Osteoblast (primary cell): Measurements from ENCODE around the gene CHCHD4. TPM values are rescaled to one million over a fixed set of nuclear protein-coding genes. Genes with fewer than 3 reads are reported as not detected.

Experiments used
- DNase-seq: peaks from one replicate; pipeline ENCODE4 v3.0.0; 2011; ENCODE audit warnings: low spot score, mixed read lengths; ENCODE audit not compliant: insufficient read length; ENCODE audit errors: missing footprints
- H2AFZ ChIP-seq: 2 replicates; pipeline ENCODE4 v1.6.0; 2011; ENCODE audit warnings: mild to moderate bottlenecking, low read length
- H3K27ac ChIP-seq: 2 replicates; pipeline ENCODE4 v1.5.1; 2011; ENCODE audit warnings: mild to moderate bottlenecking, low read depth, low read length, moderate library complexity
- H3K27me3 ChIP-seq: 2 replicates; pipeline ENCODE4 v1.6.0; 2012; ENCODE audit warnings: mild to moderate bottlenecking, control low read depth, inconsistent platforms, low read length, moderate library complexity; ENCODE audit not compliant: insufficient read depth
- H3K36me3 ChIP-seq: 2 replicates; pipeline ENCODE4 v1.5.1; 2011; ENCODE audit warnings: mild to moderate bottlenecking, low read length, control low read depth, moderate library complexity; ENCODE audit not compliant: insufficient read depth
- H3K4me1 ChIP-seq: 2 replicates; pipeline ENCODE4 v1.5.1; 2011; ENCODE audit warnings: mild to moderate bottlenecking, low read length, control low read depth, moderate library complexity; ENCODE audit not compliant: insufficient read depth
- H3K4me2 ChIP-seq: 2 replicates; pipeline ENCODE4 v1.6.0; 2011; ENCODE audit warnings: mild to moderate bottlenecking, low read length; ENCODE audit not compliant: insufficient read depth
- H3K4me3 ChIP-seq: fragments of 200-600 bp; sonication (generic); 3 replicates; pipeline ENCODE4 v1.5.1; 2012; ENCODE audit warnings: mild to moderate bottlenecking, low read length, inconsistent platforms; ENCODE audit not compliant: insufficient read depth
- H3K79me2 ChIP-seq: 2 replicates; pipeline ENCODE4 v1.6.0; 2012; ENCODE audit warnings: mild to moderate bottlenecking, low read length, control low read depth, inconsistent platforms; ENCODE audit not compliant: insufficient read depth
- H3K9me3 ChIP-seq: 2 replicates; pipeline ENCODE4 v1.5.1; 2011; ENCODE audit warnings: low read depth, low read length, control low read depth
- H4K20me1 ChIP-seq: 2 replicates; pipeline ENCODE4 v1.6.0; 2012; ENCODE audit warnings: mild to moderate bottlenecking, low read length, control low read depth; ENCODE audit not compliant: insufficient read depth
- CTCF ChIP-seq: IDR thresholded peaks from 2 replicates; pipeline ENCODE4 v1.5.1; 2011; ENCODE audit warnings: mild to moderate bottlenecking, low read depth, low read length, moderate library complexity; ENCODE audit errors: extremely low read depth
- total RNA-seq: library from RNA; depleted of rRNA; stranded (reverse); fragments of >200 nt; gene quantifications from 2 replicates; pipeline ENCODE4 v1.2.3, GENCODE V29; 2012

Gene CHCHD4
- total RNA-seq, 1 donor = 10.1 TPM

- Histone ChIP-seq H3K36me3 (peaks cover 91% of the 10 kb centered on the region), H2AFZ (no peak overlapping the region), H3K27me3 (no peaks in the 10 kb centered on the region), H3K4me1 (peaks cover 4% of the 10 kb centered on the region), H3K4me3 (no peak overlapping the region), H4K20me1 (peaks cover 36% of the 10 kb centered on the region), H3K27ac (no peak overlapping the region), H3K9me3 (no peaks in the 10 kb centered on the region), H3K4me2 (no peak overlapping the region), H3K79me2 (peaks cover 33% of the 10 kb centered on the region)
- DNase-seq = no peak
- TF ChIP-seq CTCF = no peak
Observed at GRCh38 chr3:14132120-14132519, 7.5 kb upstream of the CHCHD4 start.

- Histone ChIP-seq H4K20me1 (peaks cover 46% of the 10 kb centered on the region), H3K79me2 (peaks cover 43% of the 10 kb centered on the region), H3K4me2 (no peak overlapping the region), H3K9me3 (no peaks in the 10 kb centered on the region), H3K4me1 (peaks cover 8% of the 10 kb centered on the region), H2AFZ (no peak overlapping the region), H3K4me3 (no peak overlapping the region), H3K27me3 (no peaks in the 10 kb centered on the region), H3K36me3 (peaks cover 87% of the 10 kb centered on the region), H3K27ac (no peak overlapping the region)
- DNase-seq = no peak
- no peak for TF ChIP-seq CTCF
Observed at GRCh38 chr3:14131134-14131533, 6.5 kb upstream of the CHCHD4 start.

- H3K4me2 ChIP-seq = no peak overlapping the region
- no peaks in the 10 kb centered on the region for H3K27me3 ChIP-seq
- H3K27ac ChIP-seq = no peak overlapping the region
- H4K20me1 ChIP-seq = peaks cover 49% of the 10 kb centered on the region
- peaks cover 46% of the 10 kb centered on the region for H3K79me2 ChIP-seq
- TF ChIP-seq CTCF = no peak
- H3K4me3 ChIP-seq = no peak overlapping the region
- H3K36me3 ChIP-seq = peaks cover 83% of the 10 kb centered on the region
- peaks cover 12% of the 10 kb centered on the region for H3K4me1 ChIP-seq
- DNase-seq = no peak
- H3K9me3 ChIP-seq = no peaks in the 10 kb centered on the region
- no peak overlapping the region for H2AFZ ChIP-seq
Observed at GRCh38 chr3:14130707-14131106, 6.0 kb upstream of the CHCHD4 start.

GRCh38 chr3:14130230-14130629 is 5.6 kb upstream of the CHCHD4 start:
- H3K27me3 ChIP-seq = no peaks in the 10 kb centered on the region
- DNase-seq = no peak
- TF ChIP-seq CTCF = no peak
- H2AFZ ChIP-seq = no peak overlapping the region
- no peak overlapping the region for H3K27ac ChIP-seq
- no peak overlapping the region for H3K4me2 ChIP-seq
- H3K9me3 ChIP-seq = no peaks in the 10 kb centered on the region
- no peak overlapping the region for H3K4me3 ChIP-seq
- peaks cover 78% of the 10 kb centered on the region for H3K36me3 ChIP-seq
- H3K4me1 ChIP-seq = peaks cover 13% of the 10 kb centered on the region
- peaks cover 49% of the 10 kb centered on the region for H4K20me1 ChIP-seq
- peaks cover 49% of the 10 kb centered on the region for H3K79me2 ChIP-seq
